ENCODE measurements around the gene UTRN.

UTRN gene

GRCh38 chr6:144284783-144285547, at the start of gene UTRN:
Gene UTRN (plus strand): TSS chr6:144285335. CDS start chr6:144291829, 6,494 bp downstream.
- DNase-seq, result peak; percentile 76

GRCh38 chr6:144244688-144245087, 40.4 kb upstream of the UTRN start:
- DNase-seq, result no peak

GRCh38 chr6:144246988-144247387, 38.1 kb upstream of the UTRN start:
- no peak for DNase-seq

DNA sequence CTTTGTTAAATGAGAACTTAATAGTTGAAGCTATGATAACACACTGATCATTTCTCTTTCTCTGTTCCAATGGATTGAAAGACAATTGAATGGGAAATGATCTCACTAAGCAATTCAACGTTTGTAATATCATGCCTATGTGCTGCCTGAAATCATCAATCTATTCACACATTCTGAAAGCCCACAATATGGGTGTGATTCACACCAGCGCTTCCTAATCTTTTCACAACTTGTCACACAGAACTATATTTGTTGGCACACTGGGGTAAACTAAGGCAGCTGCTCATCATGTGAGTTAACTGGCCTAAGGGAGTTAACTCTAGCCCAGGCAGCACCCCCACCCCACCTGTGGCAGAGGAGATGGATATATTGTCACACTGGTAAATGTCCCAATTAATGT, 37.1 kb upstream of the UTRN start:
- peak; percentile 58 for DNase-seq

DNA sequence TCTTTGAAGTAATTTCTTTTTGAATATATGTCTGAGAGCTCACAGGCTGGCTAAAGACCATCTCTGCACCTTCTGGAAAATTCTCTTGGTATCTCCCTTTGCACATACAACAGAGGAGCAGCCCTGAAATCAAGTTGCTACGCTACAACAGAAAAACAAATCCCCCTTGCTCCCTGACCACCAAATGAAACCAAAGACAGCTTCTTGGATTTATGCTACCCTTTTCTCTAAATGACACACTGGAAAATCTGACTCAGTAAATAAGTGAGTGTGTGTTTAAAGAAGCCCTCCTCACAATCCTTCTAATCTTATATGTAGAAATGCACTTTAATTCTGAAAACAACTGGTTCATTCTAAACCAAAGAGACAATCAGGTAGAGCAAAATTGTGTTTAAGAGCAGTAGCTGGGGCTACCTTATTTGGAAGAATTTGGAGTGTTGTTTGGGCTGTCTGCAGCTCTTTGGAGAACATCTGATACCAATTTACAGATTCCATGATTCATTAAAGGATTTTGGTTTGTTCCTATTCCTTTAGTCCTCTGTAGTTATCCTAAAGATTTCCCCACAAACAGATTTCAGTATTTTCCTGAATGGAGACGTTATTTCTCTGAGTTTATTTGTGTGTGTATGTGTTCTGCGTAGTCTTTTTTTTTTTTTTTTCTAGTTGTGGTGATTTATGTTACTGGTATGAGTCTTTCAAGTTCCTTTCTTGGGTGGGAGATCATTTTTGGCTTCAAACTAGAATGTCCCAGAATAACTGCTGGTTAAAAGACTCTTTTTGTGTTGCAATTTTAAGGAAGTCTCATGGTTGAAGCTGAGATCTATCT, 36.4 kb upstream of the UTRN start:
- no peak for DNase-seq

GRCh38 chr6:144250276-144250675, 34.9 kb upstream of the UTRN start:
- DNase-seq, result no peak

DNA sequence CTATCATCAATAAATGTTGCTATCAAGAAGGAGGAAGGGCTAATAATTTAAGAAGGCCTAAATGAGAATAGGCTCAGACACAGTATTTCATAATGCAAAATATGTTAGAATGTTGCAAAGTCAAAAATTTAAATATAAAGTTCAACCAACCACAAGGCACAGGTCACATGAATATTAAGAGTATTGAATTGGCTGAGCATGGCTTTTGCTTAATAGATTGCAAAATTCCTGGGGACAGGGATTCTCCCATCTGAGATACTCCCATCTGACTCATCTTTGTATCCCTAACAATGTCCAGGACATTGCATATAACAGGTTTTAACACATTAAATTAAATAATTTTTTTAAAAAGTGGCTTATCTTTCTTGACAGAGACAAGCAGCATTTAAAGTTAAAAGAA, 32.9 kb upstream of the UTRN start:
- DNase-seq, result no peak

DNA sequence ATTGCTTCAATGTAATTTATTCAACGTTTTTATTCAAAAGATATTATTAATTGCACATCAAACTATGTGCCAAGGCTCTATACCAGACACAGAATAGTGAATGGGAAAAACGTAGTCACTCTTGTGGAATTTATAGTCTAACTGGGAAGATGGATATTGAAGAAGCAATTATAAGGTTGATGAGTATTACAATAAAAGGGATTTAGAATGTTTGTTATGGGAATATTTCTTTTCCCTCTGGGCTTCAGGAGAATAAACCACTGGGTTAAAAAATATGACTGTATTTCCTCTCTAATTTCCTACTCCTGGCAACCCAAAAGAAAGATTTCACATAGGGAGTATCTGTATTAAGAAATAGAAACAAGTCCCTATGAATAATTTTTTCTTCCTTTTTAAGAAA, 25.1 kb upstream of the UTRN start:
- DNase-seq, result no peak

- no peak for DNase-seq
Measured at GRCh38 chr6:144262470-144263369, 22.4 kb upstream of the UTRN start.

- DNase-seq, result no peak
Measured at GRCh38 chr6:144263786-144264185, 21.3 kb upstream of the UTRN start.

GRCh38 chr6:144264270-144265060, 20.7 kb upstream of the UTRN start:
- no peak for DNase-seq

- DNase-seq, result no peak
Measured at GRCh38 chr6:144265061-144265357, 20.1 kb upstream of the UTRN start.

- no peak for DNase-seq
Measured at GRCh38 chr6:144265390-144265789, 19.7 kb upstream of the UTRN start.

DNA sequence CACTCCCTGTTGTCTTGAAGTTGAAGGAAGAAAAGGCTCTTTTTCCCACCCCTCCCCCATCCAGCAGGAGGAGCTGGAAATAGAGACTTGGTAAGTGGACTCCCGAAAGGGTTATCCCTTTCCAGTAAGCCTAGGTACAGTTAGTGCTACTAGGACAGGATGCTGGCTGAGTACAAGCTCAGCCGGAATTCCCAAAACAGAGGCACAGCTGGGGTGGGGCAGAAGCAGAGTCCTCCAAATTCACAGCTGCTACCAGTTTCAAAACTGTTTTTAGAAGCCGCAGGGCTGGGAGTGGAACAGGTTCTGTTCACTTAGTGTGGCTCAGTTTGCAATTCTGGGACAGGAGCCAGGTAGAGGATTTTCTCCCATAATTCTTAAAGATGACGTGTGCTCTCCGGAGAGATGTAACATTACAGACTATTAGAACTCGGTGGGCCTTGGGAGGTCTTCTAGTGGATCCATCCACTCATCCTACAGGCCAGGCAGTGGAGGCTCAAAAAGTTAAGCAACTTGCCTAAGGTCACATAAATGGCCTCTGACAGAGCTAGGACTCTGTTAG, 19.0 kb upstream of the UTRN start:
- no peak for DNase-seq

- no peak for DNase-seq
Measured at GRCh38 chr6:144268794-144269349, 16.3 kb upstream of the UTRN start.

DNA sequence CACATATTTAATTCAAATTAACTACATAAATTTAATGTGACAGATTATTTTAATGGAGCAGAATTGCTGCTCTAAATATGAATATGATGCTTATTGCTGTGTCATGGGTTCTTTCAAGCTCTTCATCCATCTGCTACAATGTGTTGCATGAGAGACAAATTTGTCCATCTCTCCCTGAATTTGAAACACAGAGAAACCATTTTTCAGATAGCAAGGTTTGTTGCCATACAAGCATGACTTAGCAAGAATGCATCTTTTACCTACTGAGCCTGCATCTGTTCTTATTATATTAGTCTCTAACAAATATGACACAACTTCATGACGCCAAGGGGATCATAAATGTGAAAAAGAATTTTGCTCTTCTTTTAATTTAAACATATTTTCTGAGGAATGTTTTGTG, 8.0 kb upstream of the UTRN start:
- DNase-seq, result no peak

- DNase-seq, result no peak
Measured at GRCh38 chr6:144277605-144278227, 7.4 kb upstream of the UTRN start.

GRCh38 chr6:144278659-144279314, 6.3 kb upstream of the UTRN start:
- DNase-seq, result no peak

DNA sequence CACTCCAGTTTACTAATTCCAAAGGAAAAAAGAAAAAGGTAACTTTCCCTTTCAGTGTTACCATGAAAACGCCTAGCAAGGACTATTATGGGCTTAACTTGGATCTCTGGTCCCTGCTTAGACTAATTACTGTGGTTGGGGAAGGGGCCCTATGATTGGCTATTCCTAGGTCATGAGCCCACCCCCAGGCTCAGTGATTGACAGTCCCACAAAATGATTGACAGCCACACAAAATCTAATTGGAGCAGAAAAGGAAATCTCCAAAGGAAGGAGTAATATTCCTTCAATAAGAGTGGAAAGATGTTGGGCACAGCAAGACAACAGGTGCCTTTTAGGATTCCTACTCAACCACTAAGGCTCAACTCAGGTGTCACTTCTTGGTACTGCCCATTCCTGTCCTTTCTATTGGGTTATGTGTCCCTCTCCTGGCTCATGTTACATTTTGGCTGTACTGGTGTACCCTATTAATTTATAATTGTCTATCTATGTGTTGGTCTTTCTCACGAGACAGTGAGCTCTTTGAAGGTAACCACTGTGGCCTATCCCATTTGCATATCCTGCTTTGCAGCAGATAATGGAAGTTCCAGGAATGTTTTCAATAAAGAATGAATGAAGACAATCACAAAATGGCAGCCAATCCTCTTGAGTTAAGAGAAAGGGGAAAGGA, 5.5 kb upstream of the UTRN start:
- DNase-seq, result no peak
